ENCODE results near the gene TYW1B.
"Not testable (repeated sequence)": the region's sequence is repeated elsewhere in the genome, so short reads cannot be mapped to it uniquely, and the experiment has no call there.

DNA sequence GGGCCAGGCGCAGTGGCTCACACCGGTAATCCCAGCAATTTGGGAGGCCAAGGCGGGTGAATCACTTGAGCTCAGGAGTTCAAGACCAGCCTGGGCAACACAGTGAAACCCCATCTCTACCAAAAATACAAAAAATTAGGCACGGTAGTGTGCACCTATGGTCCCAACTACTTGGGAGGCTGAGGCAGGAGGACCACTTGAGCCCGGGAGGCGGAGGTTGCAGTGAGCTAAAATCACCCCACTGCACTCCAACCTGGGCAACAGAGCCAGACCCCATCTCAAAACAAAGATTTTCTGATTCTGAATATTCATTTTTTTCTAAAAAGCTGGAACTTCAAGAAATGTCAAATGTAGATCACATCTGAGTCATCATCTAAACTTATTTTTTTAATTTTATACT, 10.3 kb upstream of the TYW1B start:
- not testable (repeated sequence) for TF ChIP-seq EZH2 (IDR thresholded peaks at IDR 0.05; ENCODE audit: borderline replicate concordance, low read depth, low read length, poor library complexity, severe bottlenecking)
- TF ChIP-seq, protein P1, sequence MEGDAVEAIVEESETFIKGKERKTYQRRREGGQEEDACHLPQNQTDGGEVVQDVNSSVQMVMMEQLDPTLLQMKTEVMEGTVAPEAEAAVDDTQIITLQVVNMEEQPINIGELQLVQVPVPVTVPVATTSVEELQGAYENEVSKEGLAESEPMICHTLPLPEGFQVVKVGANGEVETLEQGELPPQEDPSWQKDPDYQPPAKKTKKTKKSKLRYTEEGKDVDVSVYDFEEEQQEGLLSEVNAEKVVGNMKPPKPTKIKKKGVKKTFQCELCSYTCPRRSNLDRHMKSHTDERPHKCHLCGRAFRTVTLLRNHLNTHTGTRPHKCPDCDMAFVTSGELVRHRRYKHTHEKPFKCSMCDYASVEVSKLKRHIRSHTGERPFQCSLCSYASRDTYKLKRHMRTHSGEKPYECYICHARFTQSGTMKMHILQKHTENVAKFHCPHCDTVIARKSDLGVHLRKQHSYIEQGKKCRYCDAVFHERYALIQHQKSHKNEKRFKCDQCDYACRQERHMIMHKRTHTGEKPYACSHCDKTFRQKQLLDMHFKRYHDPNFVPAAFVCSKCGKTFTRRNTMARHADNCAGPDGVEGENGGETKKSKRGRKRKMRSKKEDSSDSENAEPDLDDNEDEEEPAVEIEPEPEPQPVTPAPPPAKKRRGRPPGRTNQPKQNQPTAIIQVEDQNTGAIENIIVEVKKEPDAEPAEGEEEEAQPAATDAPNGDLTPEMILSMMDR (conservative IDR thresholded peaks at IDR 0.05; ENCODE audit: low read depth, low read length): not testable (repeated sequence)
